CD4-positive, alpha-beta T cell treated with Interleukin-15 for 1 hour (primary cell): ENCODE data around the gene CDS2.

Experiments used
- DNase-seq: peaks from one replicate; pipeline ENCODE4 v3.0.0-alpha.2; 2020

Gene CDS2

DNA sequence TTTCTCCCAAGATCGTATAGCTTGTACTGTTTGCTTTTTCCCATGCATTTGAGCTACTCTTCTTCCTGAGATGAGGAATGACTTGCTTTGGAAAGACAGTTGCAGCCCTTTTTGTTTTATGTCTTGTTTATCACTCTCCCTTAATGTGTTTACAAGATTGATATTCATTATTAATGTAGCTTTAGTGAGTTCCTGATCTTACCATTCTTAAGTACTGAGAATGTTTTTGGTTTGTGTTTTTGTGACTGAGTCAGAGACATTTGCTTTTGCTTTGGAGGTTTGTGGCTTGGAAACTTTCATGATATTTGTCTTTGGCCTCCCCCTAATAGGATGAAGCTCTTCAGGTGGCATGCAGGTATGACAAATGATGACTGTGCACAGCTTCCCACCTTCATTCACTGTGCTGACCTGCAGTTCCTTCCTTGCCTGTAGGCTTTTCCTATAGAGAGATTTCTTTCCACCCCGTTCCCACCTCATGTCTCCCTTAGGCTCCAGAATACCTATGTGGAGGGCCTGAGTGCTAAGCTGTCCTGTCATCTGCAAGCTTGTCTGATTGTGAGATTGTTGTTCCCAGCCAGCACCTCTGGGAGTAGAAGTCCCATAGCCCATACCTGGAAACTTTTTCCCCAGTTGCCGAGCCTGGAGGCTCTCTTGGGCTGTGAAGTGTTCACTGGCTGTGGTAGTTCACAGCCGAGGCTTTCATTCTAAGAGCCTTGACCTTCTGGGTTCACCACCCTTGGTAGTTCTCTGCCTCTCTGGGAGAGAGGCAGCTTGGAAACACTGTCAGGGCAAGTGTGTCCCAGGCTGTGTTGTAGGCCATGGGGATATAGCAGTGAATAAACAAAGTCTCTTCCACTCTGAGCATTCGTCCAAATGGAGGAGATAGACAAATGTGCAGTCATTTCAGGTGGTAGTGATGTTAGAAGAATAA is 27.1 kb downstream of the CDS2 start:
- no peak for DNase-seq

- no peak for DNase-seq
Observed at GRCh38 chr20:5154543-5154925, 27.7 kb downstream of the CDS2 start.

- DNase-seq = no peak
Observed at GRCh38 chr20:5155404-5155803, 28.6 kb downstream of the CDS2 start.

DNA sequence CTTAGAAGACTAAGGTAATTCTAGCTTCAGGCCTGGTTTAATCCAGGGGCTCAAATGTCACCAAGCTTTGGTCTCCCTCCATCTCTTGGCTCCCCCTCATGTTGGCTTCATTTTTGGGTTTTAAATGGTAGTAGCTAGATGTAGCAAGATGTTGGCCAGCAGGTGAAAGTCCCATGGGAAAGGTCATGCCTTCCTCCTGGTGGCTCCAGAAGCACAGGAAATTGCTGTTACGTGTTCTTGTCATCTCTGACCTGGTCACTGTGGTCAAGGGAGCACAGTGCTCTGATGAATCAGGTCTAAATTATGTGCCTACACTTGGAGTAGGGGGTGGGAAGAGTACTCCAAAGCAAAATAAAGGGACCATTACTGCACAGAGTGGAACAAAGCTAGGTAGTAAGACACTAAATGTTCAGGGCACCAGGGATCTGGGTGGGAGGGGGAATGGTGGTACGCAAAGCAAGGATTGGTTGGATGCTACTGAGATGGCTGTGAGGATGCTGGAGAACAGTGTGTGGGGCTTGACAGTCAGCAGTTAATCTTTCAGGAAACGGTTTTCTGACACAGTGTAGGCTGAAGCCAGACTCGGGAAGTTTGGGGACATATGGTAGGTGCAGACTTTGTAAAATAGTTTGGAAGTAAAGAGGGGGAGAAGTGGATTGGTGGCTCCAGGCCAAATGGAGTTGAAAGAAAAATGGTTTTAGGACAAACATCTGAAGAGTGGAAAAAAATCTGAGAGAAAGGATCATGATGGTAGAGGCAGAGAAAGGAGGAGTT is 30.1 kb downstream of the CDS2 start:
- DNase-seq = no peak

GRCh38 chr20:5159928-5160327 is 33.1 kb downstream of the CDS2 start:
- no peak for DNase-seq

GRCh38 chr20:5160882-5161281 is 34.1 kb downstream of the CDS2 start:
- no peak for DNase-seq

DNA sequence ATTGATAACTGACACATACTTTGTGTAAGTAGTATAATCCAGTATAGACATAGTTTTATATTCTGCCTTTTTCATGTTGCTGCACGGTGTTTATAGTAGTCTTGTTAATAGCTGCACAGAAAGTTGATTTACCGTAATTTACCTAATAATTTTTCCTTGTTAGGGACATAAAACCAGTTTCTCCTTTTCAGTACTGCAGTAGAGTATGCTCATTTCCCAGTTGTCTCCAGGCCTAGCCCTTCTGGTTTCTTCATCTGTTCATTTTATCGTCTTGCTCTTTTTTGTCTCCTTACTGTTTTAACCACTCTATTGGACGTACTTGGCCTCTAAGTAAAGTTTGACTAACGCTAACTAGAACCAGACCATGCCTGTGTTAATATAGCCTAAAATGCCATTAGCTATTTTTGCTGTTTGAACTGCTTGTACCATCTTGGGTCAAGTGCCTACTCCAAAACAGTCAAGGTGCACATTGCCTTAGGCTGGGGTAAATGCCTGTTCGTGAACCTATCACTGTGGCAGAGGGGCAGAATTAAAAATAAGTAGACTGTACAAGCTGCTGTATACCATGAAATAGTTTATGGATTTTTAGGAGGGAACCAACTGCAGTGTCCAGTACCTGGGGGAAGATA is 34.8 kb downstream of the CDS2 start:
- no peak for DNase-seq

- no peak for DNase-seq
Observed at GRCh38 chr20:5164645-5165625, 38.1 kb downstream of the CDS2 start.

DNA sequence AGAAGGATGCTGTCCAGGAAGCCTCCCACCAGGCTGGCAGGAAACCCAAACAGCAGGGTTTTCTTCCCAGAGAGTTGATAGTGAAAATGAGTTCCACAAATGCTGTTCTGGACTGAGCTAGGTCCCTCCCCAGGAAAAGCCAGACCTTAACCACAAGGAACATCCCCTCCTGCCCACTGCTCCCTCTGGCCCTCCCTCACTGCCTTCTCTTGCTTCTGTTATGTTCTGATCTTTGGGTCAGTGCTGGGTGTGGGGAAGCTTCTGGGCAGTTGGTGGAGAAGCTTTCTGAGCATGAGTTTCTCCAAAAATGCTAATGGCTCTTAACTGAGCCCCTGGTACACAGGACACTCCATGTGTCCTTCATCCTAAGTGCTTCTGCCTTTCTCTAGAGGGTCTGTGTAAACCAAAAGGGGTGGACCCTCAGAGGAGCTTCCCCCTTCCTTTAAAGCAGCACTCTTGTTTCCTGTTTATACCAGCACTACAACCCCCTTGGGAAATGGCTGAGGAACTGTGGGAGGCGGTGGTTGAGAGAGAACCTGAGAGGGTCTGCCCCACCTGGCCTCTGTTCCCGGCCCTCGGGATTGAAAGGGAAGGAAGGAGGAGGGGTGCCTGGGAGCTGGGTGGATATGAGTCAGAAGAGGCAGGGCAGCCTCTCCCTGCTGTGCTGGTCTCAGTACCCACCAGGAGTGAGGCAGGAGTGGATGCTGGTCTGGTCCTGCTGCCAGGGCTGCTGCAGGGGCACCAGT is 42.0 kb downstream of the CDS2 start:
- no peak for DNase-seq

GRCh38 chr20:5170341-5170740 is 43.5 kb downstream of the CDS2 start:
- DNase-seq = no peak

DNA sequence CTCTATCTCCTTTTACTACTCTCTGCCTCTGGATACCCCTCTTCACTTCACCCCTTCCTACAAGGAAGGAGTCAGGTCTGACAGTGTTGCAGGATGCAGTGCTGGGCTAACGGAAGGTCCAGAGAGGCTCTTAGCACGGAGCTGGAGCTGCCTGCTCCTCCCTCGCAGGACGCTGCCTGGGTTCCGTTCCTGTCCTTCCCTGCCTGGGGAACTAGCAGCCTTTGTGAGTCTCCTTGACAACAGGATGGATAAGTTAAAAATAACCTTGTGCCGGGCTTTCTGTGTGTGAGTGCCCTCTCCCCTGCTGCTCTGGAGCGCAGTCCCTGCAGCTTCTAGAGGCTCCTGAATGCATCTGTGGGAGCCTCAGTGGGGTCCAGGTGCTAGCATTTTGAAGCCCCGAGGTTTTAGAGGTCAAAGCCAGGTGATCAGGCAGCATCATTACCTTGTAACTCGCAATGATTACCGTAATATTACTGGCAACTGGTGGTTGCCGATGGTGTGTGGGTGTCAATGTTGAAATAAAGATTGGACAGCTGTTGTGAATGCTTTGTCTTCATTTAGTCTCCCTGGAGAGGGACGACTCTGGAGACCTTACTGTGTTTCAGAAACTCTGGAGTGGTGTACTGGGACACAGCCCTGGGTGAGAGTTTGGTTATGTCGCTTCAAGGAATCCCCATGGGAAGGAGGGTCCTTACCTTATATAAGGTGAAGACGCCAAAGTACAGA is 44.4 kb downstream of the CDS2 start:
- DNase-seq = no peak

DNA sequence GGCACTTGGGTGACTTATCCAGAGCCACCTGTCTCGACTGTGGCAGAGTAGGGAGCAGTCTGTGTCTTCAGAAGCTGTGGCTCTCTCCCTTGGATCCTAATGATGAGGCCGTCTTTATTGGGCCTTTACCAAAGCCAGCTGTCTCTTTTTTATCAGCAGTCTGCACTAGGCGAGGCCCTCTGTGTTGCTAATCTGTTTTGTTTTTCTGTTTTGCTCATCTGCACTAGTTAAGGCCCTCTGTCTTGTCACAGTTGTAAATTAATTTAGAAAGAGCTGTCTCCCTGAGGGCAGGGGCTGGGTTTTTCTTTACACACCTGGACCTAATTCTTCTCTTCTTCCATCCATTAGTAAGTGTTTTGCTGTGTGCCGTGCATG is 45.0 kb downstream of the CDS2 start:
- no peak for DNase-seq

GRCh38 chr20:5172167-5172601 is 45.4 kb downstream of the CDS2 start:
- DNase-seq = no peak

- no peak for DNase-seq
Observed at GRCh38 chr20:5172903-5173463, 46.2 kb downstream of the CDS2 start.

- no peak for DNase-seq
Observed at GRCh38 chr20:5173751-5174150, 46.9 kb downstream of the CDS2 start.

DNA sequence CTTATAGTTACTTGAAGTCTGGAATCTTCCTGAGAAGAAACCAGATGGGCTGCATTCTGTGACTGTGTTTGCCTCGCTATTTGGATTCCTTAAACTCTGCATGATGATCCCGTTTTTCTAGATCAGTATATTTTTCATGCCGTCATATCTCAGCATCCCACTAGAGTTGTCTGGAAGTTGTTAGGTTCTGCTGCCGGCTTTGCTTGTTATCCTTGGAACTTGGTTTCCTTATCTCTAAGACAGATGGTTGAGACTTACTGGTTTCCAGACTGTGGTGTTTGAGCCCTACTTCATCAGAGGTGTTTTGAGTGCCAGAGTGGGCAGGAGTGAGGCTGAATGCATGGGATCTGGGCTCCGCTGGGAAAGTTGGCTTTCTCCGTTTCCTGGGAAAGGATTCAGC is 50.3 kb downstream of the CDS2 start:
- DNase-seq = no peak

DNA sequence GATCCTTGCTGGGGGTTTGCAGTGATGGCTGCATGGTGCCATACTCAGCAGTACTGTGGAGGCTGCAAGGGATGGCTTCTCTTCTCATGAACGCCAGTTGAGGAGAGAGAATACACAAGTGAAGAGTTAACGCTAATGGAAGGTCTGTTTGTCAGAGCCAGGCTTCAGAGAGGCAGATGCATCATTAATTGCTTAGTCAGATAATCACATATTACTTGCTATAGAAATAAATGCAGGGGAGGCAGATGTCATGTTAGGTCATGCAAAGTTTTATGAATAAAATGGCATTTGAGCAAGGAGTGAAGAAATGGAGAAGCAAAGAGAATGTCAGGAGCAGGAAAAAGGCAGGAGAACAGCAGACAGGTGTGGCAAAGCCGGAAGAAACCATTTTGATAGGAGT is 51.2 kb downstream of the CDS2 start:
- DNase-seq = no peak

GRCh38 chr20:5180421-5180820 is 53.6 kb downstream of the CDS2 start:
- DNase-seq = no peak

- DNase-seq = no peak
Observed at GRCh38 chr20:5180933-5181332, 54.1 kb downstream of the CDS2 start.

DNA sequence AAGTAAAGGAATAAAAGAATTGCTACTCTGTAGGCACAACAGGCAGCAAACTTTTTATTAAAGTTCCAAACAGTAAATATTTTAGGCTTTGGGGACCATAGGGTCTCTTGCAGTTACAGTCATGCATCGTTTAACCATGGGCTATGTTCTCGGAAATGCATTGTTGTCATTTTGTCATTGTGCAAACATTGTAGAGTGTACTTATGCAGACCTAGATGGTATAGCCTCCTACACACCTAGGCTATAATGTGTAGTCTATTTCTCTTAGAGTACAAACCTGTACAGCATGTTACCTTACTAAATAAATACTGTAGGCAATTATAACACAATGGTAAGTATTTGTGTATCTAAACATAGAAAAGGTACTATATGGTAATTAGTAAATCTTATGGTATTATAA is 54.7 kb downstream of the CDS2 start:
- no peak for DNase-seq

DNA sequence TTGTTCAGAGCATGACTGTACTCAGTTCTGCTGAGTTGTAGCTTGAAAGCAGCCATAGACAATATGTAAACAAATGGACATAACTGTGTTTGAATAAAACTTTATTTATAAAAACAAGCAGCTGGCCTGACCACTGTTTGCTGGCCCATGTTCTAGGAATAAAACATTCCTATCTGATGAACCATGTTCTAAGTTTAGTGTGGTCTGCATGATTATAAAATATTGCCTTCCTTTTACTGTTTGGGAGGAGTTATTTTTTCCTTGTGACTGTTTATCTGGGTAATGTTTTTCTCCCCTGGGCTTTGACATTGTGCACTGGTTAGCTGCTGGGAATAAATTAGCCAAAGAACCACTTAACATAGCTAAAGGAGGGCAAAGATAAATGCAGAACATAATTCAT is 55.1 kb downstream of the CDS2 start:
- DNase-seq = no peak
